Progenitor cell of endocrine pancreas (in vitro differentiated cells): ENCODE results near the gene METTL13. TPM values are rescaled to one million over a fixed set of nuclear protein-coding genes. Genes with fewer than 3 reads are reported as not detected.
"Not testable (repeated sequence)": the region's sequence is repeated elsewhere in the genome, so short reads cannot be mapped to it uniquely, and the experiment has no call there.

Experiments used
- DNase-seq: peaks from one replicate; pipeline ENCODE4 v3.0.0; 2021; ENCODE audit warnings: low spot score; ENCODE audit not compliant: unreplicated experiment
- H3K27ac Mint-ChIP-seq: 2 replicates; pipeline ENCODE4 v1.8.0; 2021; ENCODE audit warnings: mild to moderate bottlenecking, moderate library complexity, mixed read lengths
- H3K27me3 Mint-ChIP-seq: 2 replicates; pipeline ENCODE4 v1.8.0; 2021; ENCODE audit warnings: mixed read lengths
- H3K36me3 Mint-ChIP-seq: 2 replicates; pipeline ENCODE4 v1.8.0; 2022; ENCODE audit warnings: mixed read lengths; ENCODE audit not compliant: insufficient read depth
- H3K4me1 Mint-ChIP-seq: 2 replicates; pipeline ENCODE4 v1.8.0; 2021; ENCODE audit warnings: low read depth, mixed read lengths
- H3K4me3 Mint-ChIP-seq: 2 replicates; pipeline ENCODE4 v1.8.0; 2021; ENCODE audit warnings: low read depth, mild to moderate bottlenecking, moderate library complexity, mixed read lengths
- H3K9me3 Mint-ChIP-seq: 2 replicates; pipeline ENCODE4 v1.8.0; 2021; ENCODE audit warnings: low read depth, mixed read lengths
- CTCF ChIP-seq: fragments of 200-600 bp; sonication (generic); IDR thresholded peaks from one replicate; pipeline ENCODE4 v1.5.0; 2021; ENCODE audit warnings: antibody characterized with exemption, mild to moderate bottlenecking; ENCODE audit not compliant: unreplicated experiment
- total RNA-seq: library from RNA; stranded (reverse); gene quantifications from 2 replicates; pipeline ENCODE4 v1.2.1, GENCODE V29; 2021

Gene METTL13
- total RNA-seq, 1 donor from 2014 or later = 30.8 TPM

GRCh38 chr1:171796592-171796991, 15.1 kb downstream of the METTL13 start:
- H3K4me1 Mint-ChIP-seq = no peaks in the 10 kb centered on the region
- H3K9me3 Mint-ChIP-seq = no peaks in the 10 kb centered on the region
- no peak overlapping the region for H3K4me3 Mint-ChIP-seq
- no peak for TF ChIP-seq CTCF
- no peaks in the 10 kb centered on the region for H3K27me3 Mint-ChIP-seq
- peaks cover 15% of the 10 kb centered on the region for H3K36me3 Mint-ChIP-seq
- no peak overlapping the region for H3K27ac Mint-ChIP-seq
- no peak for DNase-seq

- Mint-ChIP-seq H3K9me3 (no peaks in the 10 kb centered on the region), H3K27me3 (no peaks in the 10 kb centered on the region), H3K4me1 (no peaks in the 10 kb centered on the region), H3K4me3 (no peak overlapping the region), H3K36me3 (peaks cover 11% of the 10 kb centered on the region), H3K27ac (no peak overlapping the region)
- no peak for DNase-seq
- no peak for TF ChIP-seq CTCF
Measured at GRCh38 chr1:171798311-171798710, 16.9 kb downstream of the METTL13 start.

- TF ChIP-seq CTCF = no peak
- no peak for DNase-seq
- Mint-ChIP-seq H3K9me3 (no peaks in the 10 kb centered on the region), H3K4me3 (no peak overlapping the region), H3K27me3 (no peaks in the 10 kb centered on the region), H3K27ac (no peak overlapping the region), H3K36me3 (peaks cover 11% of the 10 kb centered on the region), H3K4me1 (no peaks in the 10 kb centered on the region)
Measured at GRCh38 chr1:171798765-171799164, 17.3 kb downstream of the METTL13 start.

- H3K4me1 Mint-ChIP-seq = no peaks in the 10 kb centered on the region
- peaks cover 8% of the 10 kb centered on the region for H3K36me3 Mint-ChIP-seq
- DNase-seq = no peak
- H3K27me3 Mint-ChIP-seq = no peaks in the 10 kb centered on the region
- H3K4me3 Mint-ChIP-seq = no peak overlapping the region
- no peak for TF ChIP-seq CTCF
- no peaks in the 10 kb centered on the region for H3K9me3 Mint-ChIP-seq
- no peak overlapping the region for H3K27ac Mint-ChIP-seq
Measured at GRCh38 chr1:171799166-171799565, 17.7 kb downstream of the METTL13 start.

- not testable (repeated sequence) for H3K27me3 Mint-ChIP-seq, DNase-seq, H3K4me1 Mint-ChIP-seq, H3K4me3 Mint-ChIP-seq, H3K9me3 Mint-ChIP-seq, H3K36me3 Mint-ChIP-seq, H3K27ac Mint-ChIP-seq
Measured at GRCh38 chr1:171799698-171800097, 18.2 kb downstream of the METTL13 start.

GRCh38 chr1:171800342-171800741, 18.9 kb downstream of the METTL13 start:
- Mint-ChIP-seq H3K27me3 (no peaks in the 10 kb centered on the region), H3K9me3 (no peaks in the 10 kb centered on the region), H3K4me1 (no peaks in the 10 kb centered on the region), H3K36me3 (peaks cover under 1% of the 10 kb centered on the region), H3K27ac (no peak overlapping the region), H3K4me3 (no peak overlapping the region)
- DNase-seq = no peak
- TF ChIP-seq CTCF = no peak
